H9 (cell line): ENCODE data around the gene LRG1. TPM values are rescaled to one million over a fixed set of nuclear protein-coding genes. Genes with fewer than 3 reads are reported as not detected.

Experiments used
- DNase-seq: peaks from one replicate; pipeline ENCODE4 v3.0.0-alpha.2; 2017
- H2AFZ ChIP-seq: one replicate; pipeline ENCODE4 v1.6.1; 2013; ENCODE audit warnings: mild to moderate bottlenecking, low read length, control low read depth, moderate library complexity
- H2AK5ac ChIP-seq: 2 replicates; pipeline ENCODE4 v1.6.1; 2013; ENCODE audit warnings: low read length, control low read depth, mixed read lengths; ENCODE audit not compliant: insufficient read length
- H2BK120ac ChIP-seq: one replicate; pipeline ENCODE4 v1.6.1; 2013; ENCODE audit warnings: low read depth, mild to moderate bottlenecking, low read length, control low read depth, inconsistent platforms; ENCODE audit not compliant: poor library complexity, severe bottlenecking
- H2BK12ac ChIP-seq: 2 replicates; pipeline ENCODE4 v1.6.1; 2013; ENCODE audit warnings: low read length, control low read depth, mixed read lengths, low read depth; ENCODE audit not compliant: insufficient read length
- H2BK15ac ChIP-seq: 2 replicates; pipeline ENCODE4 v1.6.1; 2013; ENCODE audit warnings: low read depth, low read length, control low read depth
- H2BK20ac ChIP-seq: one replicate; pipeline ENCODE4 v1.6.1; 2013; ENCODE audit warnings: low read depth, mild to moderate bottlenecking, low read length, control low read depth, inconsistent platforms; ENCODE audit not compliant: poor library complexity, severe bottlenecking
- H2BK5ac ChIP-seq: 2 replicates; pipeline ENCODE4 v1.6.1; 2013; ENCODE audit warnings: low read length, control low read depth, mixed read lengths; ENCODE audit not compliant: insufficient read length
- H3K14ac ChIP-seq: 2 replicates; pipeline ENCODE4 v1.6.1; 2013; ENCODE audit warnings: low read length, control low read depth; ENCODE audit not compliant: insufficient read depth
- H3K18ac ChIP-seq: 2 replicates; pipeline ENCODE4 v1.6.1; 2013; ENCODE audit warnings: low read depth, mild to moderate bottlenecking, mixed read lengths, low read length, control low read depth; ENCODE audit not compliant: insufficient read length
- H3K23ac ChIP-seq: 2 replicates; pipeline ENCODE4 v1.6.1; 2013; ENCODE audit warnings: low read length, control low read depth, mixed read lengths, low read depth; ENCODE audit not compliant: insufficient read length
- H3K23me2 ChIP-seq: 2 replicates; pipeline ENCODE4 v1.6.1; 2013; ENCODE audit warnings: low read depth, mild to moderate bottlenecking, mixed read lengths, low read length, control low read depth; ENCODE audit not compliant: insufficient read length, poor library complexity, severe bottlenecking
- H3K27ac ChIP-seq: 2 replicates; pipeline ENCODE4 v1.5.1; 2013; ENCODE audit warnings: low read length, control low read depth, mixed read lengths, low read depth; ENCODE audit not compliant: insufficient read length
- H3K27me3 ChIP-seq: 2 replicates; pipeline ENCODE4 v1.6.1; 2013; ENCODE audit warnings: low read length, control low read depth, inconsistent platforms; ENCODE audit not compliant: insufficient read depth
- H3K4ac ChIP-seq: 2 replicates; pipeline ENCODE4 v1.6.1; 2013; ENCODE audit warnings: low read depth, mild to moderate bottlenecking, control low read depth, inconsistent platforms, low read length, moderate library complexity
- H3K4me1 ChIP-seq: 2 replicates; pipeline ENCODE4 v1.6.1; 2013; ENCODE audit warnings: low read length, control low read depth, inconsistent platforms; ENCODE audit not compliant: insufficient read depth
- H3K4me2 ChIP-seq: 2 replicates; pipeline ENCODE4 v1.6.1; 2013; ENCODE audit warnings: low read length, control low read depth, mixed read lengths; ENCODE audit not compliant: insufficient read length, insufficient read depth
- H3K56ac ChIP-seq: 2 replicates; pipeline ENCODE4 v1.6.1; 2013; ENCODE audit warnings: low read depth, mild to moderate bottlenecking, mixed read lengths, low read length, control low read depth; ENCODE audit not compliant: insufficient read length
- H3K79me1 ChIP-seq: 2 replicates; pipeline ENCODE4 v1.6.1; 2013; ENCODE audit warnings: low read depth, mild to moderate bottlenecking, moderate library complexity, low read length, control low read depth, inconsistent platforms; ENCODE audit not compliant: insufficient read depth, poor library complexity, severe bottlenecking
- H3K79me2 ChIP-seq: 2 replicates; pipeline ENCODE4 v1.6.1; 2013; ENCODE audit warnings: low read length, control low read depth, inconsistent platforms; ENCODE audit not compliant: insufficient read depth
- H3K9ac ChIP-seq: 2 replicates; pipeline ENCODE4 v1.6.1; 2013; ENCODE audit warnings: low read length, control low read depth, mixed read lengths; ENCODE audit not compliant: insufficient read length; ENCODE audit errors: extremely low read depth
- H3K9me3 ChIP-seq: one replicate; pipeline ENCODE4 v1.6.1; 2013; ENCODE audit warnings: low read depth, low read length, inconsistent platforms; ENCODE audit not compliant: control insufficient read depth
- H3T11ph ChIP-seq: one replicate; pipeline ENCODE4 v1.6.1; 2013; ENCODE audit warnings: mild to moderate bottlenecking, low read length, control low read depth, inconsistent platforms
- H4K20me1 ChIP-seq: one replicate; pipeline ENCODE4 v1.6.1; 2013; ENCODE audit not compliant: control insufficient read depth, insufficient read length, insufficient read depth
- H4K5ac ChIP-seq: 2 replicates; pipeline ENCODE4 v1.6.1; 2013; ENCODE audit warnings: low read depth, mild to moderate bottlenecking, mixed read lengths, low read length, control low read depth; ENCODE audit not compliant: insufficient read length
- H4K8ac ChIP-seq: replicated peaks from 2 replicates; pipeline ENCODE4 v1.6.1; 2013; ENCODE audit warnings: low read length, control low read depth, mixed read lengths, low read depth; ENCODE audit not compliant: insufficient read length
- H4K91ac ChIP-seq: 2 replicates; pipeline ENCODE4 v1.6.1; 2013; ENCODE audit warnings: low read depth, mild to moderate bottlenecking, moderate library complexity, mixed read lengths, low read length, control low read depth; ENCODE audit not compliant: insufficient read length
- H3K27ac Mint-ChIP-seq, 3 experiments: 2 replicates in 2 of 3; 3 replicates in 1 of 3; pipeline ENCODE4 v1.8.0; 2020 to 2021; ENCODE audit warnings: mixed read lengths in 3 of 3, mild to moderate bottlenecking in 1 of 3, moderate library complexity in 1 of 3
- H3K27me3 Mint-ChIP-seq: 2 replicates; pipeline ENCODE4 v1.8.0; 2021; ENCODE audit warnings: low read depth, mild to moderate bottlenecking, moderate library complexity, mixed read lengths
- H3K36me3 Mint-ChIP-seq, 3 experiments: 2 replicates in 2 of 3; 3 replicates in 1 of 3; pipeline ENCODE4 v1.8.0; 2020 to 2021; ENCODE audit warnings: low read depth in 3 of 3, mixed read lengths in 3 of 3; ENCODE audit not compliant: insufficient read depth in 1 of 3
- H3K4me1 Mint-ChIP-seq, 2 experiments: 2 replicates each; pipeline ENCODE4 v1.8.0; 2020; ENCODE audit warnings: mixed read lengths in 2 of 2
- H3K4me3 Mint-ChIP-seq, 2 experiments: 2 replicates in 1 of 2; 3 replicates in 1 of 2; pipeline ENCODE4 v1.8.0; 2020 to 2021; ENCODE audit warnings: mild to moderate bottlenecking in 2 of 2, mixed read lengths in 2 of 2, moderate library complexity in 1 of 2
- H3K9me3 Mint-ChIP-seq, 2 experiments: 2 replicates in 1 of 2; 3 replicates in 1 of 2; pipeline ENCODE4 v1.8.0; 2020; ENCODE audit warnings: mild to moderate bottlenecking in 2 of 2, mixed read lengths in 2 of 2, moderate library complexity in 1 of 2
- WGBS: extraction: QIAGEN DNeasy Blood & Tissue Kit; methylation state at CpG from one replicate; pipeline ENCODE4 v1.1.7; 2013; ENCODE audit warnings: missing lambda C conversion rate, low lambda C conversion rate, mixed read lengths; ENCODE audit not compliant: insufficient read length; ENCODE audit errors: extremely low coverage; 5-methylcytosine and 5-hydroxymethylcytosine counted together
- total RNA-seq: library from RNA; stranded (reverse); gene quantifications from 2 replicates; pipeline ENCODE4 v1.2.1, GENCODE V29; 2021
- TF ChIP-seq, protein P1 (sequence below): fragments of 200-600 bp; sonication (generic); conservative IDR thresholded peaks from 3 replicates; pipeline ENCODE4 v1.8.0; 2021; ENCODE audit warnings: antibody characterized with exemption, mild to moderate bottlenecking

LRG1 gene
- total RNA-seq, 1 experiment from 2014 or later, result 0.24 TPM

GRCh38 chr19:4508698-4509097 is 31.1 kb downstream of the LRG1 start:
- H3T11ph ChIP-seq, result no peak overlapping the region
- no peaks in the 10 kb centered on the region for H4K20me1 ChIP-seq
- Mint-ChIP-seq H3K9me3 (no peaks in the 10 kb centered on the region), H3K4me1 (no peaks in the 10 kb centered on the region), H3K36me3 (peaks cover 10 to 27% (median 17%) of the 10 kb centered on the region in 3 experiments; a peak in 6 of 7 replicates), H3K27ac (no peak overlapping the region; a peak in 1 of 7 replicates), H3K4me3 (no peak overlapping the region), H3K27me3 (peaks cover 66% of the 10 kb centered on the region)
- H3K23me2 ChIP-seq, result peaks cover 2% of the 10 kb centered on the region
- no peak overlapping the region for H2AFZ ChIP-seq
- no peak overlapping the region for H3K14ac ChIP-seq
- no peak for DNase-seq
- H3K9ac ChIP-seq, result no peak overlapping the region
- H3K4me1 ChIP-seq, result no peaks in the 10 kb centered on the region
- no peaks in the 10 kb centered on the region for H3K79me2 ChIP-seq
- H2BK15ac ChIP-seq, result no peak overlapping the region
- H3K27ac ChIP-seq, result no peak overlapping the region
- no peak overlapping the region for H3K56ac ChIP-seq
- no peak overlapping the region for H2AK5ac ChIP-seq
- no peak overlapping the region for H3K4ac ChIP-seq
- H4K5ac ChIP-seq, result no peak overlapping the region
- no CpG with 5 or more reads among the region's 21 CpGs for WGBS
- no peak overlapping the region for H3K23ac ChIP-seq
- TF ChIP-seq, protein P1, sequence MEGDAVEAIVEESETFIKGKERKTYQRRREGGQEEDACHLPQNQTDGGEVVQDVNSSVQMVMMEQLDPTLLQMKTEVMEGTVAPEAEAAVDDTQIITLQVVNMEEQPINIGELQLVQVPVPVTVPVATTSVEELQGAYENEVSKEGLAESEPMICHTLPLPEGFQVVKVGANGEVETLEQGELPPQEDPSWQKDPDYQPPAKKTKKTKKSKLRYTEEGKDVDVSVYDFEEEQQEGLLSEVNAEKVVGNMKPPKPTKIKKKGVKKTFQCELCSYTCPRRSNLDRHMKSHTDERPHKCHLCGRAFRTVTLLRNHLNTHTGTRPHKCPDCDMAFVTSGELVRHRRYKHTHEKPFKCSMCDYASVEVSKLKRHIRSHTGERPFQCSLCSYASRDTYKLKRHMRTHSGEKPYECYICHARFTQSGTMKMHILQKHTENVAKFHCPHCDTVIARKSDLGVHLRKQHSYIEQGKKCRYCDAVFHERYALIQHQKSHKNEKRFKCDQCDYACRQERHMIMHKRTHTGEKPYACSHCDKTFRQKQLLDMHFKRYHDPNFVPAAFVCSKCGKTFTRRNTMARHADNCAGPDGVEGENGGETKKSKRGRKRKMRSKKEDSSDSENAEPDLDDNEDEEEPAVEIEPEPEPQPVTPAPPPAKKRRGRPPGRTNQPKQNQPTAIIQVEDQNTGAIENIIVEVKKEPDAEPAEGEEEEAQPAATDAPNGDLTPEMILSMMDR, result no peak
- no peak overlapping the region for H4K91ac ChIP-seq
- no peak overlapping the region for H2BK120ac ChIP-seq
- no peaks in the 10 kb centered on the region for H3K79me1 ChIP-seq
- H3K27me3 ChIP-seq, result peaks cover 1% of the 10 kb centered on the region; the same call in 1 of the 2 replicates
- no peak overlapping the region for H2BK20ac ChIP-seq
- H3K9me3 ChIP-seq, result no peaks in the 10 kb centered on the region
- H2BK5ac ChIP-seq, result no peak overlapping the region
- H3K18ac ChIP-seq, result no peak overlapping the region
- H4K8ac ChIP-seq, result no peak overlapping the region
- no peak overlapping the region for H2BK12ac ChIP-seq
- no peak overlapping the region for H3K4me2 ChIP-seq
